DMS 273 (cell line): ENCODE results near the gene CYB5R2.
"Not testable (repeated sequence)": the region's sequence is repeated elsewhere in the genome, so short reads cannot be mapped to it uniquely, and the experiment has no call there.

Experiments used
- DNase-seq: peaks from one replicate; lab custom pipeline; 2025; ENCODE audit not compliant: unreplicated experiment; lab: John Stamatoyannopoulos, UW

Gene CYB5R2

DNA sequence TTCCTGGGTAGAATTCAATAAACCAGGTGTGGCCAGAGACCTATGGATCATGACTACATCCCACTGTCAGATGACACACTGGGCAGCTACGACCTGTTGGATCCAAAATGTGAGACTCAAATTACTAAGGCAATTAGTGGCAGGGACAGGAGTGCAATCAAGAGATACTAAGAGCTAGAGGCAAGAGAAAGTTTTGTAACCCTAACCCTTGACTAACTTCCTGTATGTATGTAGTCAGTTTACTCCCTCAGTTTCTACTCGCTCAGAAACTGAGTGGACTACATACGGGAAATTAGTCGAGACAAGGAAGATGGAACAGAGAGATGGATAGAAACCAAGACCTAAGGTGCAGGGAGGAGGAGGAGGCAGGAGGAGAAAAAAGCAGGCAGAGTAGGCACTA lies 2.7 kb downstream of the CYB5R2 start:
- DNase-seq, result no peak

DNA sequence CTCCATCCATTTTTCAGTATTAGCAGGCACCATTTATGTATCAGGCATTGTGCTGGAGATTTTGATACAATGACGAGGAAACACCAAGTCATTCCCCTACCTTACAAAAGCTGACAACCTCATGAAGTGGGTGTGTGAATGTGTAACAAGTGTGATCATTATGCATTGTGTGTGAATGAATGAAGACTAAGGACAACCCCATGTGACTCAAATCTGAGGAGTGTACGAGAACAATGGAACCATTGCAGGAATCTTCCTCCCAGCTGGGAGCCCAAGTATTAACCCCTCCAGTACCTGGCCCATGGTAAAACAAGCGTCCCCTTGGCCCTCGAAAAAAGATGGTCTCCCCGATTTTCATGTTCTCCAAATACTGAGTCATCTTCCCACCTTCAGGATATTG lies 4.4 kb downstream of the CYB5R2 start:
- no peak for DNase-seq

DNA sequence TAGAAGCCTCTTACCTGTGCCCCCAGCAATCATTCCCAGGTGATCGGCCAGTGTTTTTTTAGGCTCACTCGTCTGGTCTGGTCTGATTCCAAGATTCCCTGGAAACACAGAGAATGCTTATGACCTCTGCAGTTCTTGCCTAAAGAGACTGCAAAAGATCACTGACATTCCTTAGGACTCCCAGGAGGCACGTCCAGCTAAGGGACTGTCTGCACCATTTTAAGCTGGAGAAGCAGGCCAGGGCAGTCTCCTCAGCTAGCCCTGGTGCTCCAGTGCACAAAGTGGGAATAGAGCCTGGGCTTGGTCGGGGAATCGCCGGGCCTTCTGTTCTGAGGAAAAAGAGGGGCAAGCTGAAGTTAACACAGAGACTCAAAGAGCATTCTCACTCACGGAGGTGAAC lies 4.8 kb downstream of the CYB5R2 start:
- DNase-seq, result no peak

DNA sequence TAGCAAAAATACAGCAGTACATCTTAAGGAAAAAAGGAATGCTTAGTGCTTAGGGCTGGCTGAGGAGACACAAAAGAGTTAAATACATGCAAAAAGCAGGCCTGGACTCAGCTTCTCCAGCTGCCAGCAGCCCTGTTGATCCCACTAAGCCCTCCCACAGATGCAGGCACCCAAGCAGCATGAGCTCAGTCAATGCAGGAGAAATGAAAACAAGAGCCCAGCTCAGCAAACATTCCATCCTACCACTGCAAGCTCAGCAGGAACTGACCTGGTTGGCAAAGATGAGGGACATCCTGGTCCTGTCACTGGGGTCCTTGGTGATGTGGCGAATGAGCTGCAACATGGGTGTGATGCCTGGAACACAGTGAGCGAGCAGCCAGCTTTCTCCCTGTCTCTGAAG lies 5.8 kb downstream of the CYB5R2 start:
- DNase-seq, result no peak

DNA sequence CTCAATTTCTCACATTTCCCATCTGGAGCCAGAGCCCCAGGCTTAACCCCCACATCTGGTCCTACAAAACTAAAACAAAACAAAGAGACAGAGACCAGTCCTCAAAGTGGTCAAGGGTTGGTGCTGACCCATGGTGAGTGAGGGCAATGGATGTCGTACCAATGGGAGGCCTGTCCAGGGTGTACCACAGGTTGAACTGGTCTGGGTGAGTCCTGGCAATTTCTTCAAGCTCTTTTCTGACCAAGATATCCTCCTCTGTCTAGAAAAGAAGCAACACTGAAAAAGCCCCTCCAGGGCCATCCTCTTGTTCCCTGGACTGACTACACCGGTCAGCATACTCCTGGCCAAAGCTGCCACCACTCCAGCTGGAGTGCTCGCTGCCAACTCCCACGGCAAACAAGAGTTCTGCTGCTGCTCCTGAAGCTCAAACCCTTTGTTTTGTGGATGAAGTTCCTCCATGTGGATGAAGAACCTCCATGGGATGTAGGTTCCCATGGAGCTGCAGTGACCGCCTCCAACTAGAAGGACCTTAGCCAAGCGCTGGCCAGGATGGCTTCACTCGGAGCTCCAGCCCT lies 6.9 kb downstream of the CYB5R2 start:
- DNase-seq, result no peak

DNA sequence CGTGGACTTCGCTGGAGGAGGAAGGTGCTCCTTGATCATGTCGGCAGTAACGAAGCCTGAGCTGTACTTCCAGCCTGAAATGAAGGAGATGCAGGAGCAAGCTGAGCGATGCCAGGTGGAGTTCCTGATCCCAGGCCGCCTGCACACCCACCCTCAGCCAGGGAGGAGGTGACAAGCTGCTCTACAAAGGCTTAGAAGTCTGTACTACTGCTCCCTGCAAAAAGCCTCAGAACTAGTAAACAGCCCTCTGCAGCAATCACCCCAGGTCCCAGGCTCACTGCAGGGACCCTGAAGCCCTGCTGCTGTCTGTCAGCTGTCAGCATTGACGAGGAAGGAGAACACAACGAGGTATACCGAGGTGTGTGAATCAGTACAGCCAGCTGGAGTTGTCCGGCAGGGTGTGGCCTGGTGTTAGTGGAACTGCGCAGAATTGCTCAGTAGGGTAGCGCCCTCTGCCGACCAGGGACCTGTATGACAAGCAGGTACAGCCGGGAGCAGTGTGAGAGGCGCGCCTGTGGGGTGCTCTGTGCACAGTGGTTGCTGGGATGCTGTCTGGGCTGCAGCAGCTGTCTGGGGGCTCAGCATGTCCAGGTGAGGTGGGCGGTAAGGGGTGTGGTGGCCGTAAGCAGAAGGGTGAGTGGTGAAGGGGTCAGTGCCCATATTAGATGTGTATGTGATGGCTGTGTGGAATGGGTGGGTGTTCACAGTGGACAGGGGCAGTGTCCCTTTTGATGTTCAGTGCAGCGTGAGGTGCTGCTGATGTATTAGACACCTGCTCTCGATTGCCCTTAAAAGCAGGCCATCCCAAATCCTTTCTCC lies 7.6 kb downstream of the CYB5R2 start:
- DNase-seq, result peak; percentile 67

DNA sequence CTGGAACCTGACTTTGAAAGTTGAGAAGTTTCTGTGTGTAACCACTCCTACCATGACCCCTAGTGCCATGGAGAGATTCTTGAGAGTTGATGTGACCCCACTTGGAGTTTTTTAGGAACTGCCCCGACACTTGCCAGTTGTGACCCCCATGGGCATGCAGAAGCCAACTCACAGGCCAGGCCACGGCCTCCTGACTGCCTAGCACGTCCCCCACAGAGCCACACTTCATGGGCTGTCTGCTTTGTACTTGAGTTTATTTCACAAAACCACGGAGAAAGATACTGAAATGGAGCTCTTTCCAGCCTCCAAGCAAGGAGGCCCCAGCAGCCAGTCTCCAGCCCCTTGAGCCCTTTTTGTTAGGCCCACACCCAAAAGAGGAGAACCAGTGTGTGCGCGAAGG lies 8.4 kb downstream of the CYB5R2 start:
- DNase-seq, result no peak

DNA sequence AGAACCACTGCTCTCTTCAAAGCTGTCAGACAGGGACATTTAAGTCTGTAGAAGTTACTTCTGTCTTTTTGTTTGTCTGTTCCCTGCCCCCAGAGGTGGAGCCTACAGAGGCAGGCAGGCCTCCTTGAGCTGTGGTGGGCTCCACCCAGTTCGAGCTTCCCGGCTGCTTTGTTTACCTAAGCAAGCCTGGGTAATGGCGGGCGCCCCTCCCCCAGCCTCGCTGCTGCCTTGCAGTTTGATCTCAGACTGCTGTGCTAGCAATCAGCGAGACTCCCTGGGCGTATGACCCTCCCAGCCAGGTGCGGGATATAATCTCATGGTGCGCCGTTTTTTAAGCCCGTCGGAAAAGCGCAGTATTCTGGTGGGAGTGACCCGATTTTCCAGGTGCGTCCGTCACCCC lies 9.8 kb downstream of the CYB5R2 start:
- not testable (repeated sequence) for DNase-seq

DNA sequence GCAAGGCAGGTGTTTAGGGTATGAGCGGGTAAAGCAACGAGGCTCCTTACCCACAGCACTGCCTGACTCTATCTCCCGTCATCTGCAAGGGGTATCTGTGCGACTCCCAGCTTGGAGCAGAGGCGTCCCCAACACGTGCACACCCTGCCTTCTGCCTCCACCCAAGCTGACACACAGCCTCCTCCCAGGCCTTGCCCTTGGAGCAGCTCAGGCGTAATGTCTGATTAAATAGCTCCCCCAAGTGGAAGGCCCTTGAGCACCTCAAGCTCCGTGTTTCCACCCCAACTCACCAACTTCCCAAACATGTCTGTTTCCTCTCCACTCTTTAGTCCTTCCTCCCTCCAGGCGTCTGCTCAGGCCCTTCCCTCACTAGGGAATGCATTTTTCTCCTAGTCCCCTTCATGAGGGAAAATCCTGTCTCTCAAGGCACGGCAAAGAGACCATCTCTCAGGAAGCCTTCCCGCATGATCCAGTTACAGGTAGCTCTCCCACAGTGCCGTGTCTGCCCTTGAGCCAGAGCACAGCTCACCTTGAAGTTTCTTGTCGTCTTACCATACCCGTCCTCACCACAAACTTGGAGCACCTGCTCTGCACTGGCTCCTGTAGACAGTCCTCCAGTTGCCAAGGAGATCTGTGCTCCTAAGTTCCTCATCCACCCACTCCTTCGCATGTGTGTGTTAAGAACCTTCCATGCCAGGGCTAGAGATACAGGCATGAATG lies 15.8 kb downstream of the CYB5R2 start:
- peak; percentile 74 for DNase-seq

DNA sequence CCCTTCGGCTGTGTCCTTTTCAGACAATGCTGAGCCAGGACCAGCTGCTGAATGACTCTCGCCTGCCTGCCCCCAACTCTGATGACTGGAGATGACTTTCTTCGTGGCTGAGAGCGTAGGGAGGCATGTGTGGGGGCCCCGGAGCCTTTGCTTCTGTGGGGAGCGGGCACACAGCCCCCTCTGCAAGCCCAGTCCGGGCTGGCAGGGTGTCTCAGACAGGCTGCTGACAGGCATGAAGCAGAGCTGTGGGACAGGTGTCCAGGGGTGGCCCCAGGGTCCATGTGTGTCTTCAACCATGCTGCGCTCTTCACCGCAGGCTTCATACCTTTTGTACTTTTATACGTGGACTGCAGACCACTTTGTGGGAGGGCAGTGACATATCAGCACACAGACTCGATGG lies 16.6 kb downstream of the CYB5R2 start:
- no peak for DNase-seq

DNA sequence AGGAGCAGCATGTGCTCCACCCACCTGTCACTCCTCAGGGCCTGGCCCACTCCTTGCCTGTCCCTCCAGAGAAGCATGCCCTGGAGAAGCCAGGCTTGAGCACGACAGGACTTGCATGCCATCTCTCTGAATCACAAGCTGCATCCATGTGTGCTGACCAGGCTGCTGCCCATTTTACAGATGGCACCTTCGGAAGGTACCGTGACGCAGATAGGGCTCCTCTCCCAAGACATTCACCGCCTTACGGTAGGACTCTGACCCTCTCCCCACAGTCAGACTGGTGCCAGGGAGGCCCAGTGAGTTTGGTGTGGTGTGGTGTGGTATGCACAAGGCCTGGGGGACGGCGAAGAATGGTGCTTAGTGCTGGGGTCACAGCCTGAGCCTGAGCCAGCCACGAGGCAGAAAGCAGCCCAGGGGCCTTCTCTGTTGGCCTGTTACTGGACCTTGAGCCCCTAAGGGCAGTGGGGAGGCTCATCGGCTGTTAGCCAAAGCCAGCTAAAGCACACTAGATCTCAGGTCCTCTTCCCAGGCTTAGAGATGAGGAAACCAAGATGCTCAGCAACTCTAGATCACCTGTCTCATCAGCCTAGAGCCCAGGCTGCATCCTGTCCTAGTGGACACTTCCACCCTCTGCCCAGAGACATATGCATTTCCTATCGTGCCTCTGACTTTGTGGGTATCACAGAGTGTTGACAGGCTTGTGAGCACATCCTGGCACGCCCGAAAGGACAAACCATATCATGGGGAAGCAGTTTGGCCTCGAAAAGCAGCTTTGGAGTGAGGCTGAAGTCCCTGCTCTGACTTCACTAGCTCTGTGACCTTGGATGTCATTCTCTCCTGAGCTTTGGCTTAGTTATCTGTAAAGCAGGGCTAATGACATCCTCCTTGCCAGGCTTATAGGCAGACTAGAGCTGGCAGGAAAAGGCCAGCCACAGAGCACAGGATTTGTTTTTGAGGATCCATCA lies 17.8 kb downstream of the CYB5R2 start:
- no peak for DNase-seq

DNA sequence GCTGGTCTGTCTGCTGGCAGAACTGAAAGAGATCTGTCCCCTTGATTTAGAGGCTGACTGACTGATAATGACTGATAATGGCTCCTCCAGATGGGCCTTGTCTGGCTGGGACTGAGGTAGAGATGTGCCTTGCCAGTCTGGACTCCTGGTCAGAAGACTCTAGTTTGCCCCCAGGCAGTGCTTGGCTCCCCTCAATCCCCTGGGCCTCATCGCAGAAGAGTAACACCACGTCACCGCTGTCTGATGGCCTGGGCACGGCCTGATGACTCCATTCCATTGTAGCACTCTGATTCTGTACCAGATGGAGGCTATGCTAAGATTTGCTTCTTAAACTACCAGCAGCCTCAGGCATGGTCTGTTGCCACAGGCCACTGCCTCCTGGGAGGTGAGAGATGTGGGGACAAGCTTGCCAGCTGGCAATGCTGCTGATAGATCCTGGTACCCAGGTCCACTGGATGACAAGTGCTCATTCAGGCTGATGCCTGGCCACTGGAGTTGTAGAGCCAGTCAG lies 19.1 kb downstream of the CYB5R2 start:
- DNase-seq, result no peak

DNA sequence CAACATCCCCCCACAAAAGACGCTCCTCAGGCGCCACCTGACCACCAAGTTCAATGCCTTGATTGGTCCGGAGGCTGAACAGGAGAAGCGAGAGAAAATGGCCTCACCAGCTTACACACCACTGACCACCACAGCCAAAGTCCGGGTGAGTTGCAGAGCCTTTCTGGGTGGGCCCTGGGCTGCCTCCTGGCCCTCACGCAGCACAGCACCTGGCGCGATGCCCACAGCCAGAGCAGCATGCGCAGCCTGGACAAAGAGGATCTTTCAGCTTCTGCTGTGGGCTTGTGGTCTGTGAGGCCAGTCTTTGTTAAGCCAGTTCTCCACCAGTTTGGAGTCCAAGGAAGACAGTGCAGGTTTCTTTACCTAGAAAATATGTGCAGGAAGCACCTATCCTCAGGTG lies 21.6 kb downstream of the CYB5R2 start:
- DNase-seq, result no peak

DNA sequence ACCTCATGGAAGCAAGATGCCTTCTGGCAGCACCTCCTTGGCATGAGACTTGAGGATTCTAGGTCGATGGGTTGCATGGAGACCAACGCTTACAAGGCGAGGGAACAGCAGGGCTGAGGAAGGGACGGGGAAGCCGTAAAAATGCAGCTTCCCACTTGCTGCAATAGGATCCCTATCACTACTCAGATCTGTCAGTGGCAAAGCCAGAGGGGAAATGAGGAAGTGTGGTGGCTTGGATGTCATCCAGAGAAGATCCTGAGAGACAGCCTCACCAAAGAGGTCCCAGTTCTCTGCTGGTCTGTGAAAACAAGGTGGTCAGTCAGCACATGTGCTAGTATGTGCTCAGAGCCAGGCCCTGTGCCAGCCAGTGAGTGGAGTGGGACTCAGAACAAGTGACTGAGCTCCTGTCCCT lies 22.2 kb downstream of the CYB5R2 start:
- DNase-seq, result no peak

DNA sequence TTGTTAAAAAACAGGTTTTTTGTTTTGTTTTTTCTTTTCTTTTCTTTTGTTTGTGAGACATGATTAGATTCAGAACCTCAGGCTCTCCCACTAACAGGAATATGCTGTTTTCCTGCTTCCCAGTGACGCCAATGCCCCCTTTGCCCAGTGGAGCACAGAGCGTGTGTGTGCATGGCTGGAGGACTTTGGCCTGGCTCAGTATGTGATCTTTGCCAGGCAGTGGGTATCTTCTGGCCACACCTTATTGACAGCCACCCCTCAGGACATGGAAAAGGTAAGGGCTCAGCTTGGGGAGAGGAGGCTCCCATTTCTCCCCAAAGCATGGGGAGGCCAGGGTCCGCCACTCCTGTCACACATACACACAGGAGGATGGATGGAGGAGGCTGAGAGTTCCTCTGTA lies 25.0 kb downstream of the CYB5R2 start:
- DNase-seq, result no peak

DNA sequence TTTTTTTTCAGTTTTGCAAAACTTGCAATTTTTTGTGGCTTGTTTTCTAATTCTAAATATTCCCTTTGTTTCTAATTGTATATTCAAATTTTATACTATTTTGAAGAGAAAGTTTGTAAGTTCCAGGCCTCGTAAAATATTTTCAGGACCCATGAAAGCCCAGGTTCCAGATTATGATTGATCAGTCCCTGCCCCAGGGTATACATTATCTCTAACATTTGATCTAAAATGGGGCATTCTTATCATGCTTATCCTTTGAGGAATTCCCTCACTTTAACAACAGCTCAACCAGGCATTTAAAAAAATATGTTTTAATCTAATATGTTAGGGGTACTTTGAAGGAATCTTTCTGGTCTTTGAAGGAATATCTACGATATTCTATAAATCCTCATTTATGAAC lies 26.4 kb downstream of the CYB5R2 start:
- DNase-seq, result no peak

DNA sequence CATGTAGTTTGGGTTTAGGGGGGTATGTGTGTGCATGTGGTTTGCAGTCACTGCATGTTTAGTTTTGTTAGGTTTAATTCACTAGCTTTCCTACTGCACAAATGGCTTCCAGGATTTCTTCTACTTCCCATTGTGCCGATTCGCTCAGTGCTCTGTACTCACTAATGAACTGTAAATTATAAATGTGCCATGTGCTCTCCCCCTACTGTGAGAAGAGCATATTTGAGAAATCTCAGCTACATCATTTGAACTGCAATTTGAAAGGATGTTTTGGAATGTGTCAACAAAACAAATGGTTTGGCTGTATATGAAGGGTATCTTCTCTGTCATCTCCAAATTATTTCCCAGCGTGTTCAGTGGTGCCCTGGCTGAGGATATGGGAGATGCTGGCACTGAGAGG lies 28.1 kb downstream of the CYB5R2 start:
- DNase-seq, result no peak

DNA sequence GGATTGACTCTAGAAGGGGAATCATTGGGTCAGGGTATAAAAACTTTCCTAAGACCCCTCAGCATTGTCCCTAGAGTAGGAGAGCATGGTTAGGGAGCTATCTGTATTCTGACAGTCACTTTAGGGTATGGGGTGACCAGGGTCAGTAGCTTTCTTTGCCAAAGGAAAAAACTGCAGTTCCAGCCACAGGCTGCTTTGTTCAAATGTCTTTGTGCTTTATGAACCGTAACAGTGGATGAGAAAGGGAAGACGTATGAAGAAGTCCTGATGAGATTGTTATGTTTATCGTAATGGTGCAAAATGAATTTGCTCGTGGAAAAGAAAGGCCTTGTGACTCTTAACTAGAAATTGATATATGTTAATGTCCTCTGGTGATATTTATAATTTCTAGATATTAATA lies 30.0 kb downstream of the CYB5R2 start:
- no peak for DNase-seq

DNA sequence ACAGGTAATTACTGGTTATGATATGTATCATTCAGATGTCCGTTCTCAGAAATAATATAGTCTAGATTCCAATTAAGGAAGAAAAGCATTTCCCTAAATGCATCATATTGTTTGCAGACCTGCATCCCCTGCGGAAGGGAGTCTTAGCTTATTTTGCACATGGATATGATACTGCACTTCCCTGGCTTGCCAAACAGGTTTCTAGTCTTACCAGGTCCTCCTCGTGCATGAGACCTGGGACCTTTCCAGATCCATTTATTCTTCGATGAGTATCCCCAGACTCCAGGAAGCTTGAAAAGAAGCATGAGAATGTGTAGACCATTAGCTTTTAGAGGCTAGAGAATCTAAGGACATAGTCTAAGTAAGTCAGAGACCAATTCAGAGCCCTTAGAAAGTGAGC lies 30.6 kb downstream of the CYB5R2 start:
- DNase-seq, result no peak

DNA sequence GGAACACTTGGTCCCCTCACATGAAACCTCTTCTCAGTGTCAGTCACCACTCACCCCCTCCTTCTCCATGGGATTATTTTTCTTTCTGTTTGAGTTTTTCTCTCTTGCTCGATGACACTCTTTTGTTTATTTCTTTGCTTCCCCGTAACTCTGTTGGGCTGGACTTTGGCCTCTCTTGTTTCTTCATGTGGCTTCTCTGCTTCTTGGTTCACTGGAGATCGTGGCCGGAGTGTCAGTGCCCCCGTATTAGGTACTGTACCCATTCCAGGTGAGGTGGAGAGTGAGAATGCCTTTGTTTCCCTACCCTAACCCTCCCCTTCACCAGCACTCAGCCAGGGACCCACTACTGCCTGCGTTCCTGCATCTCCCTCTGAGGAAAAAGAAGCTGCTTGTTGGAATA lies 32.5 kb downstream of the CYB5R2 start:
- no peak for DNase-seq

DNA sequence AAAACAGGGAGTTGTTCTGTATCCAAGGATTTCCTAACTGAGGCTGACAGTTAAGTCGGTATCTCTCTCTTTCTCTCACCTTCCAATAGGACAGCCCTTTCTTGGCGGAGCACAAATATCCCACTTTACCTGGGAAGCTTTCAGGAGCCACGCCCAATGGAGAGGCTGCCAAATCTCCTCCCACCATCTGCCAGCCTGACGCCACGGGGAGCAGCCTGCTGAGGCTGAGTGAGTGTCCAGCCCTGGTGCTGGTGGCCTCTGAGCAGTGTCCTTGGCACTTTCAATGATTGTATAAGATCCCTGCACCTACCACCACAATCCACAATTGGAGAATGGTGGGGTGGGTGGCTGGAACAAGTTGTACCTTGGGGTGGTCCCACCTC lies 33.7 kb downstream of the CYB5R2 start:
- peak; percentile 10 for DNase-seq
